Measurements from ENCODE around the gene KCNK17.

The KCNK17 gene

GRCh38 chr6:39335780-39336545, 21.7 kb upstream of the KCNK17 start:
- no peaks in the 10 kb centered on the region for H3K36me3 ChIP-seq (ENCODE audit: insufficient read depth, low read length)
- no peaks in the 10 kb centered on the region for H3K79me2 ChIP-seq (ENCODE audit: control insufficient read depth, insufficient read depth, low read length, unreplicated experiment)
- no peak overlapping the region for H3K4me3 ChIP-seq (ENCODE audit: low read depth, low read length)
- H2AFZ ChIP-seq (ENCODE audit: low read length, unreplicated experiment), result no peak overlapping the region
- H3K27ac ChIP-seq (ENCODE audit: low read depth, low read length), result no peak overlapping the region
- no peaks in the 10 kb centered on the region for H3K4me1 ChIP-seq (ENCODE audit: control insufficient read depth, insufficient read depth, low read length, unreplicated experiment)
- peaks cover 25% of the 10 kb centered on the region for H3K27me3 ChIP-seq (ENCODE audit: insufficient read depth, low read length)

- Histone ChIP-seq H3K36me3 (ENCODE audit: insufficient read depth, low read length) (no peaks in the 10 kb centered on the region), H2AFZ (ENCODE audit: low read length, unreplicated experiment) (no peak overlapping the region), H3K79me2 (ENCODE audit: control insufficient read depth, insufficient read depth, low read length, unreplicated experiment) (no peaks in the 10 kb centered on the region), H3K27me3 (ENCODE audit: insufficient read depth, low read length) (peaks cover 23% of the 10 kb centered on the region), H3K4me3 (ENCODE audit: low read depth, low read length) (no peak overlapping the region), H3K27ac (ENCODE audit: low read depth, low read length) (no peak overlapping the region), H3K4me1 (ENCODE audit: control insufficient read depth, insufficient read depth, low read length, unreplicated experiment) (no peaks in the 10 kb centered on the region)
Measured at GRCh38 chr6:39333644-39334438, 19.6 kb upstream of the KCNK17 start.

GRCh38 chr6:39330476-39330875, 16.3 kb upstream of the KCNK17 start:
- H3K27me3 ChIP-seq (ENCODE audit: insufficient read depth, low read length), result peaks cover 24% of the 10 kb centered on the region; the same call in 1 of the 2 replicates
- no peak overlapping the region for H2AFZ ChIP-seq (ENCODE audit: low read length, unreplicated experiment)

GRCh38 chr6:39330057-39330456, 15.8 kb upstream of the KCNK17 start:
- Histone ChIP-seq H3K79me2 (ENCODE audit: control insufficient read depth, insufficient read depth, low read length, unreplicated experiment) (no peaks in the 10 kb centered on the region), H3K27me3 (ENCODE audit: insufficient read depth, low read length) (peaks cover 24% of the 10 kb centered on the region; the same call in 1 of the 2 replicates), H3K36me3 (ENCODE audit: insufficient read depth, low read length) (no peaks in the 10 kb centered on the region), H2AFZ (ENCODE audit: low read length, unreplicated experiment) (no peak overlapping the region), H3K27ac (ENCODE audit: low read depth, low read length) (no peak overlapping the region), H3K4me3 (ENCODE audit: low read depth, low read length) (no peak overlapping the region), H3K4me1 (ENCODE audit: control insufficient read depth, insufficient read depth, low read length, unreplicated experiment) (no peaks in the 10 kb centered on the region)

More at GRCh38 chr6:39330476-39330875, 16.3 kb upstream of the KCNK17 start:
- no peaks in the 10 kb centered on the region for H3K79me2 ChIP-seq (ENCODE audit: control insufficient read depth, insufficient read depth, low read length, unreplicated experiment)
- no peak overlapping the region for H3K4me3 ChIP-seq (ENCODE audit: low read depth, low read length)
- no peaks in the 10 kb centered on the region for H3K4me1 ChIP-seq (ENCODE audit: control insufficient read depth, insufficient read depth, low read length, unreplicated experiment)
- H3K36me3 ChIP-seq (ENCODE audit: insufficient read depth, low read length), result no peaks in the 10 kb centered on the region
- no peak overlapping the region for H3K27ac ChIP-seq (ENCODE audit: low read depth, low read length)

GRCh38 chr6:39328066-39328465, 13.8 kb upstream of the KCNK17 start:
- Histone ChIP-seq H3K4me1 (ENCODE audit: control insufficient read depth, insufficient read depth, low read length, unreplicated experiment) (no peaks in the 10 kb centered on the region), H3K27ac (ENCODE audit: low read depth, low read length) (no peak overlapping the region), H3K79me2 (ENCODE audit: control insufficient read depth, insufficient read depth, low read length, unreplicated experiment) (no peaks in the 10 kb centered on the region), H3K27me3 (ENCODE audit: insufficient read depth, low read length) (peaks cover 28% of the 10 kb centered on the region; the same call in 1 of the 2 replicates), H3K4me3 (ENCODE audit: low read depth, low read length) (no peak overlapping the region), H3K36me3 (ENCODE audit: insufficient read depth, low read length) (no peaks in the 10 kb centered on the region), H2AFZ (ENCODE audit: low read length, unreplicated experiment) (no peak overlapping the region)

GRCh38 chr6:39327507-39327906, 13.3 kb upstream of the KCNK17 start:
- H2AFZ ChIP-seq (ENCODE audit: low read length, unreplicated experiment), result no peak overlapping the region
- H3K27me3 ChIP-seq (ENCODE audit: insufficient read depth, low read length), result peaks cover 30% of the 10 kb centered on the region; the same call in 1 of the 2 replicates
- no peaks in the 10 kb centered on the region for H3K79me2 ChIP-seq (ENCODE audit: control insufficient read depth, insufficient read depth, low read length, unreplicated experiment)
- no peak overlapping the region for H3K4me3 ChIP-seq (ENCODE audit: low read depth, low read length)
- no peak overlapping the region for H3K27ac ChIP-seq (ENCODE audit: low read depth, low read length)
- no peaks in the 10 kb centered on the region for H3K36me3 ChIP-seq (ENCODE audit: insufficient read depth, low read length)
- no peaks in the 10 kb centered on the region for H3K4me1 ChIP-seq (ENCODE audit: control insufficient read depth, insufficient read depth, low read length, unreplicated experiment)

- Histone ChIP-seq H3K4me3 (ENCODE audit: low read depth, low read length) (no peak within 1 kb of the TSS), H3K36me3 (ENCODE audit: insufficient read depth, low read length) (no peaks in the 10 kb centered on the region), H3K4me1 (ENCODE audit: control insufficient read depth, insufficient read depth, low read length, unreplicated experiment) (no peaks in the 10 kb centered on the region), H3K79me2 (ENCODE audit: control insufficient read depth, insufficient read depth, low read length, unreplicated experiment) (no peaks in the 10 kb centered on the region), H2AFZ (ENCODE audit: low read length, unreplicated experiment) (no peak within 1 kb of the TSS), H3K27ac (ENCODE audit: low read depth, low read length) (no peak within 1 kb of the TSS), H3K27me3 (ENCODE audit: insufficient read depth, low read length) (peaks cover 62% of the 10 kb centered on the region)
Measured at GRCh38 chr6:39322306-39322850, 8.2 kb upstream of the KCNK17 start, which contains the start of gene KCNK16. KCNK16 (minus strand) TSS chr6:39322702; CDS start chr6:39322540, 162 bp downstream.

- Histone ChIP-seq H2AFZ (ENCODE audit: low read length, unreplicated experiment) (no peak overlapping the region), H3K27me3 (ENCODE audit: insufficient read depth, low read length) (peaks cover 63% of the 10 kb centered on the region), H3K4me3 (ENCODE audit: low read depth, low read length) (no peak overlapping the region), H3K4me1 (ENCODE audit: control insufficient read depth, insufficient read depth, low read length, unreplicated experiment) (no peaks in the 10 kb centered on the region), H3K36me3 (ENCODE audit: insufficient read depth, low read length) (no peaks in the 10 kb centered on the region), H3K27ac (ENCODE audit: low read depth, low read length) (no peak overlapping the region), H3K79me2 (ENCODE audit: control insufficient read depth, insufficient read depth, low read length, unreplicated experiment) (no peaks in the 10 kb centered on the region)
Measured at GRCh38 chr6:39321761-39322160, 7.5 kb upstream of the KCNK17 start.

- H3K4me1 ChIP-seq (ENCODE audit: control insufficient read depth, insufficient read depth, low read length, unreplicated experiment), result no peaks in the 10 kb centered on the region
- H3K27me3 ChIP-seq (ENCODE audit: insufficient read depth, low read length), result peaks cover 73% of the 10 kb centered on the region
- H3K36me3 ChIP-seq (ENCODE audit: insufficient read depth, low read length), result no peaks in the 10 kb centered on the region
- no peak overlapping the region for H3K4me3 ChIP-seq (ENCODE audit: low read depth, low read length)
- no peaks in the 10 kb centered on the region for H3K79me2 ChIP-seq (ENCODE audit: control insufficient read depth, insufficient read depth, low read length, unreplicated experiment)
- no peak overlapping the region for H3K27ac ChIP-seq (ENCODE audit: low read depth, low read length)
- H2AFZ ChIP-seq (ENCODE audit: low read length, unreplicated experiment), result no peak overlapping the region
Measured at GRCh38 chr6:39320363-39320984, 6.3 kb upstream of the KCNK17 start.

GRCh38 chr6:39319621-39320362, 5.6 kb upstream of the KCNK17 start:
- no peaks in the 10 kb centered on the region for H3K4me1 ChIP-seq (ENCODE audit: control insufficient read depth, insufficient read depth, low read length, unreplicated experiment)
- H3K79me2 ChIP-seq (ENCODE audit: control insufficient read depth, insufficient read depth, low read length, unreplicated experiment), result no peaks in the 10 kb centered on the region
- H2AFZ ChIP-seq (ENCODE audit: low read length, unreplicated experiment), result no peak overlapping the region
- no peak overlapping the region for H3K27ac ChIP-seq (ENCODE audit: low read depth, low read length)
- H3K27me3 ChIP-seq (ENCODE audit: insufficient read depth, low read length), result peaks cover 80% of the 10 kb centered on the region
- no peak overlapping the region for H3K4me3 ChIP-seq (ENCODE audit: low read depth, low read length)
- no peaks in the 10 kb centered on the region for H3K36me3 ChIP-seq (ENCODE audit: insufficient read depth, low read length)
